GM21526 (cell line): ENCODE measurements around the gene FBXW10B.
"Not testable (repeated sequence)": the region's sequence is repeated elsewhere in the genome, so short reads cannot be mapped to it uniquely, and the experiment has no call there.

Experiments
- ATAC-seq: cut with Tn5 transposase; IDR thresholded peaks from one replicate; pipeline ENCODE4 v1.9.1; 2021; ENCODE audit warnings: moderate library complexity; ENCODE audit not compliant: unreplicated experiment, low FRiP score

FBXW10B gene

DNA sequence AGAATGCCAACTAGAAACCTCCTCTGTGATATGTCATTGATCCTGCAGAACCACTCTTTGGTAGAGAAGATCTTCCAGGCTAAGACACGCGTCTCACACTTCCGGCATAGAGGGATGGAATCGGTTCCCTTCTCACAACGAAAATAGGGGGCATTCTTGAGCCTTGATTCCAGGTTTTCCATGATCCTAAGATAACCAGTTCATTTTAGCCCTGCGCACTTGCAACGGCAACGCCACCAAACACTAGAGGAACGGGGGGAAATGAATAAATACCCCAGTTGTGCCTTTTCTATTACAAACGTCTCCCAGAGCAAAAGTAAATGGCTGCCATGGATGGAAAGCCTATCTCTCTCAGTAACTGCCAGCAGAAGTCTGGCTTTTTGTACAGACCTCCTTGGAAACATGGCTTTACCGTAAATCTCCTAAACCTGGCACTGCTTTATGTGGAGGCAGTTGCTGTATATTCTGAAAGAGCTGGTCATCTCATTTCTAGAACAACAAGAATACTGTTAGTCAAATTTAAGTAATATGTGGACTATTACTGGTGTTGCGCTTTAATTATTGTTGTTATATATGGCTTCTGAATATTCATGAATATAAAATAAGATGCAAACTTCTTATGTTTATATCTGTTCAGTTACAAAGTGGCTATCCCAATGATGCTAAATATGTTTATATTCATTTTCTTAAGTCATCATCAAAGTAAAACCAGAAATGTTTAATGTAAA is at the start of gene FBXW10B:
Gene FBXW10B, minus strand, starts transcription at position 374 of the 728 bp plus-strand sequence. Its CDS starts 192 bp downstream, at position 182.
- not testable (repeated sequence) for ATAC-seq

- no peak for ATAC-seq
Observed at GRCh38 chr17:15663691-15664090, 44.2 kb upstream of the FBXW10B start.

GRCh38 chr17:15663176-15663575 is 43.7 kb upstream of the FBXW10B start:
- no peak for ATAC-seq

DNA sequence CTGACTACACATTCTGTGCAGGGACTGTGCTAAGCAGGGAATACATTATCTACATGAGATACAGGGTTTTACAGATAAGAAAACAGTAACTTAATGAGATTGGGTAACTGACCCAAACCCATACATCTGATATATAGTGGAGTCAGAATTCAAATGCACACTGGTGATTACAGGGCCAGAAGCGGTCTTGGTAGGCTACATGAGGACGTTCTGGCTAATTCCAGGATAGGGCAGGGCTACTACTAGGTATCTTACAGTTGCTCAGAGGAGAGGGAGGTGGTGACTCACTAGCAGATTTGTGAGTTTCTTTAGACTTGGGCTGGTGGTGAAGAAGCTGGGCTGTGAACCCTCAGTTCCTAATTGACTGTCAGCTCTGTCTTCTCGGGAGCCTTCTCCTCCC is 43.2 kb upstream of the FBXW10B start:
- ATAC-seq = no peak

- ATAC-seq = no peak
Observed at GRCh38 chr17:15660077-15660476, 40.6 kb upstream of the FBXW10B start.

DNA sequence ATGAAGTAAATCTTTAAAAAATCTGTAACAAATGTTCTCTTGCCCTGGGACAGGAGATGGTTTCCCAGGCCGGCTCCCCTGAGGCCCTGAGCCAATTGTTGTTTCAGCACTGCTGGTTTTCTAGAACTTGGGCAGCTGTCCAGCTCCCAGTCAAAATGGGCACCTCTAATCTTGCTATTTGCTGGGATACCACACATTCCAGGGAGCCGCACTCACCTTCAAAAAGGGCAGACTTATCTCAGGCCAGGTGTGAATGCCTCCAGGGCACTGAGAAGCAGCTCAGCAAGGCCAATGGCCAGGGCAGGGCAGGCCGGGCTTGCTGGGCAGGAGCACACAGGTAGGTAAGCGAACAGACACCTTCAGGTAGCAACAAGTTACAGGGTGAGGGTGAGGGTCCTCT is 40.2 kb upstream of the FBXW10B start:
- ATAC-seq = no peak

DNA sequence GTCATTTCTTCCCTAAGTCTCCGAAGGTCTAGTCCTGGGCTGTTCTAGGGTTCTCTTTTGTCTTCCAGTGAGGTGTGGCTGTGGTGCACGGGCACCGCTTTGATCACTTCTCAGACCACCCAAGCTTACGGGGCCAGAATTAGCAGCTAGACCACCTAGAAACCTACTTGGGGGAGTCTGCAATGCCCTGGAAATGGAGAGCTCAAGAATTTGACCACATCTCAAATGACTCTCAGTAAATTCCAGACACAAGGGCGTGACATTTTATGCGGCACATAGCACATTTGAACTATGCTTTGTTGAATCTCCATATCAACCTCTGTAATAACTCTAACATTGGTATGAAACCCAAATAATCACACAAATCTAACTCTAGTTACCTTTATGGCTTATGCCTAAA is 39.7 kb upstream of the FBXW10B start:
- no peak for ATAC-seq

DNA sequence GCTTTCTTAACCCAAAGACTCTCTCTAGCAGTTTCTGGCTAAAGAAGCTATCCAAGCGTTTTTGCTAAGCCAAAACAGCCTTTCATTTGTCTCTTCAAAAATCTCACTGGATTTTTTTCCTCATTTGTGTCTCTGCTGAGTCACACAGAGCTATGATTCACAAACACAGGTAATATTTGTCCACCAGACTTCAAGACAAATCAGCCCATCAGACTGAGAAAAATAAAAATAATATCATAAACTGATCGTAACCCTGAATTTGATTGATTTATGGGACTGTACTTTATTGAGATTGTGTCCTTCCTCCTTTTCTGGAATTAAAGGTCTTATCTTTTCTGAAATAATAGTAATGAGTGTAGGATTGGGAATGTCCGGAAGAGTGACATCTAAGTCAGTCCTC is 38.8 kb upstream of the FBXW10B start:
- ATAC-seq = no peak

- no peak for ATAC-seq
Observed at GRCh38 chr17:15657868-15658267, 38.4 kb upstream of the FBXW10B start.

DNA sequence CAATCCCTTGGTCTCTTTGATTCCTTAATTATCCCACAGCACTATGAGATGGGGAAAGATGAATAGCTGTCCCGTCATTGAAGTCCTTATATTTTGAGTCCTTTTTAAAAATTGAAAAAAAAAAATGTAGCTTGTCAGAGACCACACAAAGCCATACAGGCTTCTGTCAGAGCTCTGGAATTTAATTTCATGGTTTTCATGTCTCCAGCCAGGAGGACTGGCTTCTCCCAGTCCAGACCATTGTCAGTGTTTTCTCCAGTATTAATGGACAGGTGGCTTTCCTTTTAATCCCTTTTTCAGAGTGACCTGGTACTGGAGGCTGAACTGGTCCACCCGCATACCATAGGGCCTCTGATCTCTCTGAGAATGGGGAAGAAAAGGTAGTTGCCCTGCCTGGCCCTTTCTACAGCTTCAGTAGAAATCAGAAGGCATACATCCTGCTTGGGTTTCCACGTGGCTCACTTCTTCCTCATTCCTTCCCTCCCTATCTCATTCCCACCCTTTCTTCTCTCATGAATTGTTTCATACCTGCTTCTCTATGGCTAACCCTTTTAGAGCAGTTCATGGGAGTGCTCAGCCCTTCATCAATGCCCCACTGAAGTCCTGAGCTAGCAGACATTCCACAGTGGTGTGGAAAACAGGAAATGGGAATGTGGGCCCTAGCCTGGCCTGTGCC is 35.5 kb upstream of the FBXW10B start:
- ATAC-seq = no peak

- not testable (repeated sequence) for ATAC-seq
Observed at GRCh38 chr17:15654401-15654800, 34.9 kb upstream of the FBXW10B start.

DNA sequence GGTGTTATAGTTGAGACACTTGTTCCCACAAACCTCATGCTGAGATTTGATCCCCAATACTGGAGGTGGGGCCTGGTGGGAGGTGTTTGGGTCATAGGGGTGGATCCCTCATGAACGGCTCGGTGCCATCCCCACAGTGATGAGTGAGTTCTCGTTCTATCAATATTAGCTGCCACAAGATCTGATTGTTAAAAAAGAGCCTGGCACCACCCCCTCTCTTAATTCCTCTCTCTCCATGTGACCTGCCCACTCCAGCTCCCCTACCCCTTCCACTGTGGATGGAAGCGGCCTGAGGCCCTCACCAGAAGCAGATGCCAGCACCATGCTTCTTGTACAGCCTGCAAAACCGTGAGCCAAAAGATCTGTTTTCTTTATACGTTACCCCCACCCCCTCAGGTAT is 33.5 kb upstream of the FBXW10B start:
- ATAC-seq = no peak

DNA sequence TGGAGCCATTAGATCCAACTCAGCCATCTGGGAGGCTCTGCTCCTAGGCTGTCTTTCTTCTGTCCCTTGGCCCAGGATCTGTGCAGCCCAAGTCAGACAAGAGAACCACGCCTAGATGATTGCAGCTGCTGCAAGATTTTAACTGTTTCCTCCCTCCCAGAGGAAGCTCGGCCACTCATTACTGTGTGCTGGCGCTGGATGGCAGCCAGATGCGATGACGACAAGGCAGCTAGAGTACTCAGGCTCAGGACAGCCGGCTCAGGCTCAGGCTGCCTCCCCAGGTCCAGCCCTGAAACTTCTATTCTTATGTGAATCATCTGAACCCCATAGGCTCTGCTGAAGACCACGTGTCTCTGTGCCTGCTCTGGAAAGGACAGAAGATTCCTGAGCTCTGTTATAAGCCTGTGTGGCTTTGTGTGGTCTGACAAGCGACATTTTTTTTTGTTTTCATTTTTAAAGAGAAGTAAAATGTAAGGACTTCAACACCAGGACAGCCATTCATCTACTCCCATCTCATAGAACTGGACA is 32.1 kb upstream of the FBXW10B start:
- no peak for ATAC-seq

DNA sequence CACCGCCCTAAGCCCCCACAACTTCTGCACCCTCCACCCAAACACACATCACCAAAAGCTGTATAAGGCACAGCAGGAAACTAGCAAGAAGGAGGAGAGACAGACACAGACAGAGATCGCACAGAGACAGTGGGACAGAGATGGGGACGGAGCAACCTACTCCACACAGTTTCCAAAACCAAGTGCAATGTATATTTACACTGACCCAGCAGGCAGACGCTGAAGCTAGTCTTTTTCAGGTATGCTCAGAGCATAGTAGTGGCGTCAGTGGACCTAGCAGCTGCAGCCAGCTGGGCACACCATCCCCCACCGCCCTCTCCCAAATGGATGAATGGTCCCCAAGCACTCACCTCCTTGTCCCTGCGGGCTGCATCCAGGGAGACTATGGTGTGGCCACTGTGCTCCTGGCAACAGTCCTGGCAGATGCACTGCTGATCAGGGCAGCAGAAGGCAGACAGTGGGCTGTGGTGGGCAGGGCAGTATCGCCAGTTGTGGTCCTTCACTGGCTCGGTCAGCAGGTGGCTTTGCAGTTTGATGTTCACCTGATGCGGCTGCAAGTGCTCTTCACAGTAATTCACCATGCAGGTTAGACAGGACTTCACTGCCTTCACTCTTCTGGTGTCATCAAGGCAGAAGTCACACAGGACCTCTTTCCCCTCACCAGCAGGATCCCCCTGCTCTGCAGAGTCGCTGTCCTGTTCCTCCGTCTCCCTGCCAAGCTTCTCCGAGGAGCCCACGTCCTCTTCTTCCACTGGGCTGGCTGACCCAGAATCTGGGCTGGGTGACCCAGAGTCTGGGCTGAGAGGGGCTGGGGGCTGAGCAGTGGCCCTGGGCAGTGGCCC is 31.5 kb upstream of the FBXW10B start:
- ATAC-seq = no peak

GRCh38 chr17:15649861-15650421 is 30.4 kb upstream of the FBXW10B start:
- ATAC-seq = no peak

GRCh38 chr17:15648386-15648785 is 28.9 kb upstream of the FBXW10B start:
- ATAC-seq = no peak

- ATAC-seq = not testable (repeated sequence)
Observed at GRCh38 chr17:15645942-15646312, 26.4 kb upstream of the FBXW10B start.

GRCh38 chr17:15645099-15645941 is 25.8 kb upstream of the FBXW10B start:
- not testable (repeated sequence) for ATAC-seq

DNA sequence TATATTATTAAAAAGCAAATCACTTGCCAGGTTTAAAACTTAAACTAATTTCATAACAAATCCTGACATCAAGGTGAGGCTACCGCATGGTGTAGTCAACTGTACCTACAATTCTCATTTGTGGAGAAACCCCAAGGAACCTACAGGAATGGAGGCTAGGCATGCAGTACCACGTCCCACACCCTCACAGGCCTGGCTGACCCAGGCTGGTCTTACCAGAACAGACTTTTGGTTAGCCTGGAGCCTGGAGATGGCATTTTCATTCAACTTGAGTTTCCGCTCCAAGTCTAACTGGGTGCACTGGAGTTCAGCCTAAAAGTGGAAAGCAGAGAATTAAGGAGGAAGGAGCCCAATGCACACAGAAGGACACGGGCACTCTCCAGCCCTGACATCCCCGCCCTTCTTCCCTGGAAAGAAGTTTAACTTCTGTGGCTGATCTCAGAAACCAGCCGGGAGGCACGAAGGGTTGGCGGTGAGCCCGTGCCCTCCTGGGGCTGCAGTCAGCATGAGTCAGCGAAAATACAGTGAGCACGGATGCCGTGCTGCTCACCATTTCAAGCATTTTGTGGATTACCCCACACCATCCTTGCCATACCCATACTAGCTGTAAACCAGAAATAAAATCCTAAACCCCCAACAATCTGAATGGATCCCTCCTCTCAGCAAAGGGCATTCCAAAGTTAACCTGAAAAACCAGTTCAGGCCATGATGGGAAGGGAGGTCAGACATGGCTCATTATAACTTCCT is 23.2 kb upstream of the FBXW10B start:
- ATAC-seq = not testable (repeated sequence)
